ENCODE data around the gene PLXNB3. TPM values are rescaled to one million over a fixed set of nuclear protein-coding genes. Genes with fewer than 3 reads are reported as not detected.

The PLXNB3 gene
- total RNA-seq, 1 experiment from 2014 or later, result 14.3 TPM

DNA sequence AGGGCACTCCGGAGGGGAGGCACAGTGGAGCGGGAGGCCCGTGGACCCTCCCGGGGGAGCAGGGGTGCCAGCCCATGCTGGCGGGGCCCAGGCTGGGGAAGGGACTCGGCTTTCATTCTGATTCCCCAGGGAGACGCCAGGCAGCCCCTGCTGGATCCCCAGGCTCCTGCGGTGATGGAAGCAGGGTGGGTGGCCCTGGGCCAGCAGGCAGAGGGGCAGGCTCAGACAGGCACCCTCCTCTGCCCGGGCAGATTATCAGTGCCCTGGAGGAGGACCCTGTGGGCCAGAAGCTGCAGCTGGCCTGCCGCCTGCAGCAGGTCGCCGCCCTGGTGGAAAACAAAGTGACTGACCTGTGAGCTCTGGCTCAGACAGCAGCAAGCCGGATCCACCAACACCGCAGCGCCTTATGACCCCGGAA is 14.6 kb downstream of the PLXNB3 start:
- TF ChIP-seq, protein P1, sequence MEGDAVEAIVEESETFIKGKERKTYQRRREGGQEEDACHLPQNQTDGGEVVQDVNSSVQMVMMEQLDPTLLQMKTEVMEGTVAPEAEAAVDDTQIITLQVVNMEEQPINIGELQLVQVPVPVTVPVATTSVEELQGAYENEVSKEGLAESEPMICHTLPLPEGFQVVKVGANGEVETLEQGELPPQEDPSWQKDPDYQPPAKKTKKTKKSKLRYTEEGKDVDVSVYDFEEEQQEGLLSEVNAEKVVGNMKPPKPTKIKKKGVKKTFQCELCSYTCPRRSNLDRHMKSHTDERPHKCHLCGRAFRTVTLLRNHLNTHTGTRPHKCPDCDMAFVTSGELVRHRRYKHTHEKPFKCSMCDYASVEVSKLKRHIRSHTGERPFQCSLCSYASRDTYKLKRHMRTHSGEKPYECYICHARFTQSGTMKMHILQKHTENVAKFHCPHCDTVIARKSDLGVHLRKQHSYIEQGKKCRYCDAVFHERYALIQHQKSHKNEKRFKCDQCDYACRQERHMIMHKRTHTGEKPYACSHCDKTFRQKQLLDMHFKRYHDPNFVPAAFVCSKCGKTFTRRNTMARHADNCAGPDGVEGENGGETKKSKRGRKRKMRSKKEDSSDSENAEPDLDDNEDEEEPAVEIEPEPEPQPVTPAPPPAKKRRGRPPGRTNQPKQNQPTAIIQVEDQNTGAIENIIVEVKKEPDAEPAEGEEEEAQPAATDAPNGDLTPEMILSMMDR (IDR thresholded peaks at IDR 0.05), result no peak
- no peak for TF ChIP-seq REST (IDR thresholded peaks at IDR 0.05; ENCODE audit: insufficient read depth in 1 of 2, low read depth in 2 of 2, low read length in 1 of 2)
- TF ChIP-seq POLR2AphosphoS5 (IDR thresholded peaks at IDR 0.05; ENCODE audit: low read depth, low read length), result no peak
- DNase-seq (ENCODE audit: low read depth, low spot score), result no peak
- H3K4me3 ChIP-seq (ENCODE audit: low read depth in 2 of 2, low read length in 2 of 2), result no peak overlapping the region
- H3K27ac ChIP-seq (ENCODE audit: low read length), result no peak overlapping the region
- no TSS peak for BruUV-seq (replicated peaks)
- H3K27me3 ChIP-seq (ENCODE audit: control insufficient read depth, insufficient read depth, low read length), result no peaks in the 10 kb centered on the region
- intact Hi-C loops (cut with micrococcal nuclease; ENCODE audit: unreplicated experiment) (no loop called here), in situ Hi-C loops (cut with HindIII; ENCODE audit: low pct_unique_long_range_greater_than_20kb, low sequenced_read_pairs) (no loop called here)
- POLR2A ChIA-PET, result interaction anchor here (1.1 kb wide), 1 partner anchor 100 kb away, joined by 4 read pairs; no protein-coding TSS in a partner anchor
- peaks cover 16% of the 10 kb centered on the region for H3K4me1 ChIP-seq (ENCODE audit: control insufficient read depth, insufficient read depth, low read length)
- CTCF ChIA-PET, result no interaction called here
- H3K36me3 ChIP-seq (ENCODE audit: control insufficient read depth, insufficient read depth, low read length), result no peaks in the 10 kb centered on the region
- ATAC-seq, result no peak
- no peaks in the 10 kb centered on the region for H3K9me3 ChIP-seq (ENCODE audit: control insufficient read depth, insufficient read depth, low read depth, low read length)

- H3K9me3 ChIP-seq (ENCODE audit: control insufficient read depth, insufficient read depth, low read depth, low read length), result no peaks in the 10 kb centered on the region
- H3K27ac ChIP-seq (ENCODE audit: low read length), result no peak overlapping the region
- TF ChIP-seq REST (IDR thresholded peaks at IDR 0.05; ENCODE audit: insufficient read depth in 1 of 2, low read depth in 2 of 2, low read length in 1 of 2) (no peak), SIN3A (IDR thresholded peaks at IDR 0.05; ENCODE audit: borderline replicate concordance, insufficient read depth, low read depth, low read length) (no peak)
- TF ChIP-seq, protein P1 (IDR thresholded peaks at IDR 0.05), result no peak
- DNase-seq (ENCODE audit: low read depth, low spot score) (no peak), ATAC-seq (no peak)
- H3K36me3 ChIP-seq (ENCODE audit: control insufficient read depth, insufficient read depth, low read length), result no peaks in the 10 kb centered on the region
- no TSS peak for BruUV-seq (replicated peaks)
- H3K4me3 ChIP-seq (ENCODE audit: low read depth in 2 of 2, low read length in 2 of 2), result no peak overlapping the region
- intact Hi-C loops (cut with micrococcal nuclease; ENCODE audit: unreplicated experiment) (no loop called here), in situ Hi-C loops (cut with HindIII; ENCODE audit: low pct_unique_long_range_greater_than_20kb, low sequenced_read_pairs) (no loop called here)
- no peaks in the 10 kb centered on the region for H3K27me3 ChIP-seq (ENCODE audit: control insufficient read depth, insufficient read depth, low read length)
- POLR2A ChIA-PET, result no interaction called here
- H3K4me1 ChIP-seq (ENCODE audit: control insufficient read depth, insufficient read depth, low read length), result peaks cover 16% of the 10 kb centered on the region
- CTCF ChIA-PET, result no interaction called here
Observed at GRCh38 chrX:153779891-153780677, 16.0 kb downstream of the PLXNB3 start.
